MCF 10A (cell line): ENCODE results near the gene RCE1. TPM values are rescaled to one million over a fixed set of nuclear protein-coding genes. Genes with fewer than 3 reads are reported as not detected.

ENCODE experiments used
- BruUV-seq: library from RNA; stranded (reverse); fragments of 400-500 nt; replicated peaks from 2 replicates; lab custom pipeline; 2021; lab: Mats Ljungman, UMichigan
- CTCF ChIA-PET: fragments of 300-600 bp; sonication (Branson Sonifier 250); formaldehyde crosslinking; extraction: SDS; loops from one replicate; lab custom pipeline; 2021; ENCODE audit warnings: antibody characterized with exemption, inconsistent platforms; lab: Yijun Ruan, JAX
- POLR2A ChIA-PET: fragments of 300-600, 350-650 bp; sonication (Branson Sonifier 250); formaldehyde crosslinking; extraction: SDS; loops from one replicate; lab custom pipeline; 2020; ENCODE audit warnings: antibody characterized with exemption, inconsistent platforms; lab: Yijun Ruan, JAX
- DNase-seq: peaks from one replicate; pipeline ENCODE4 v3.0.0-alpha.2; 2018; ENCODE audit not compliant: unreplicated experiment
- H3K27ac Mint-ChIP-seq: one replicate; pipeline ENCODE4 v1.8.0; 2022; ENCODE audit warnings: mild to moderate bottlenecking, low read depth, mixed read lengths; ENCODE audit not compliant: unreplicated experiment
- H3K27me3 Mint-ChIP-seq: one replicate; pipeline ENCODE4 v1.8.0; 2022; ENCODE audit warnings: mixed read lengths; ENCODE audit not compliant: insufficient read depth, unreplicated experiment
- H3K36me3 Mint-ChIP-seq: one replicate; pipeline ENCODE4 v1.8.0; 2022; ENCODE audit warnings: mild to moderate bottlenecking, moderate library complexity, mixed read lengths; ENCODE audit not compliant: insufficient read depth, unreplicated experiment
- H3K4me1 Mint-ChIP-seq: one replicate; pipeline ENCODE4 v1.8.0; 2022; ENCODE audit warnings: mixed read lengths; ENCODE audit not compliant: insufficient read depth, unreplicated experiment
- H3K4me3 Mint-ChIP-seq: one replicate; pipeline ENCODE4 v1.8.0; 2022; ENCODE audit warnings: mild to moderate bottlenecking, moderate library complexity, mixed read lengths; ENCODE audit not compliant: unreplicated experiment
- H3K9me3 Mint-ChIP-seq: one replicate; pipeline ENCODE4 v1.8.0; 2022; ENCODE audit warnings: mixed read lengths; ENCODE audit not compliant: unreplicated experiment
- intact Hi-C: fragments of 100-400 bp; cut with micrococcal nuclease; formaldehyde crosslinking; loops from 2 replicates; pipeline ENCODE4 v1.14.1; 2022
- total RNA-seq: library from RNA; stranded (reverse); gene quantifications from 2 replicates; pipeline ENCODE4 v1.2.3, GENCODE V29; 2022
- TF ChIP-seq, protein P1 (sequence below): fragments of 200-600 bp; IDR thresholded peaks from one replicate; pipeline ENCODE4 v1.8.0; 2022; ENCODE audit warnings: antibody characterized with exemption, mild to moderate bottlenecking; ENCODE audit not compliant: unreplicated experiment

The RCE1 gene
- total RNA-seq, 1 experiment from 2014 or later = 23.3 TPM

GRCh38 chr11:66810576-66811185 lies 32.6 kb upstream of the RCE1 start:
- Mint-ChIP-seq H3K36me3 (peaks cover 47% of the 10 kb centered on the region), H3K4me3 (no peak overlapping the region), H3K27ac (no peak overlapping the region), H3K9me3 (no peaks in the 10 kb centered on the region), H3K4me1 (peaks cover 5% of the 10 kb centered on the region), H3K27me3 (no peaks in the 10 kb centered on the region)
- CTCF ChIA-PET = interaction anchor here (0.7 kb wide), 1 partner anchor 125 kb away, joined by 3 read pairs; no protein-coding TSS in a partner anchor
- TF ChIP-seq, protein P1, sequence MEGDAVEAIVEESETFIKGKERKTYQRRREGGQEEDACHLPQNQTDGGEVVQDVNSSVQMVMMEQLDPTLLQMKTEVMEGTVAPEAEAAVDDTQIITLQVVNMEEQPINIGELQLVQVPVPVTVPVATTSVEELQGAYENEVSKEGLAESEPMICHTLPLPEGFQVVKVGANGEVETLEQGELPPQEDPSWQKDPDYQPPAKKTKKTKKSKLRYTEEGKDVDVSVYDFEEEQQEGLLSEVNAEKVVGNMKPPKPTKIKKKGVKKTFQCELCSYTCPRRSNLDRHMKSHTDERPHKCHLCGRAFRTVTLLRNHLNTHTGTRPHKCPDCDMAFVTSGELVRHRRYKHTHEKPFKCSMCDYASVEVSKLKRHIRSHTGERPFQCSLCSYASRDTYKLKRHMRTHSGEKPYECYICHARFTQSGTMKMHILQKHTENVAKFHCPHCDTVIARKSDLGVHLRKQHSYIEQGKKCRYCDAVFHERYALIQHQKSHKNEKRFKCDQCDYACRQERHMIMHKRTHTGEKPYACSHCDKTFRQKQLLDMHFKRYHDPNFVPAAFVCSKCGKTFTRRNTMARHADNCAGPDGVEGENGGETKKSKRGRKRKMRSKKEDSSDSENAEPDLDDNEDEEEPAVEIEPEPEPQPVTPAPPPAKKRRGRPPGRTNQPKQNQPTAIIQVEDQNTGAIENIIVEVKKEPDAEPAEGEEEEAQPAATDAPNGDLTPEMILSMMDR = no peak
- no TSS peak for BruUV-seq
- no peak for DNase-seq
- intact Hi-C loops = loop anchor here (10.0 kb wide), 1 partner anchor 66 kb away; a partner anchor contains a TSS
- POLR2A ChIA-PET = interaction anchor here (0.6 to 1.4 kb wide), 3 partner anchors 42 to 331 kb away, joined by 3 to 4 read pairs (median 3); partner anchors contain the start of gene DPP3

GRCh38 chr11:66814678-66815077 lies 28.6 kb upstream of the RCE1 start:
- intact Hi-C loops = loop anchor here (5.0 to 10.0 kb wide), 2 partner anchors 70 to 122 kb away; a partner anchor contains a TSS
- TF ChIP-seq, protein P1 = no peak
- ChIA-PET POLR2A (interaction anchor here (0.6 to 1.6 kb wide), 4 partner anchors 14 to 466 kb away, joined by 3 to 7 read pairs (median 5); no protein-coding TSS in a partner anchor), CTCF (interaction anchor here (1.7 kb wide), 1 partner anchor 121 kb away, joined by 4 read pairs; no protein-coding TSS in a partner anchor)
- Mint-ChIP-seq H3K27me3 (no peaks in the 10 kb centered on the region), H3K4me3 (no peak overlapping the region), H3K9me3 (no peaks in the 10 kb centered on the region), H3K27ac (no peak overlapping the region), H3K36me3 (peaks cover 32% of the 10 kb centered on the region), H3K4me1 (peaks cover 7% of the 10 kb centered on the region)
- DNase-seq = no peak
- BruUV-seq = no TSS peak

DNA sequence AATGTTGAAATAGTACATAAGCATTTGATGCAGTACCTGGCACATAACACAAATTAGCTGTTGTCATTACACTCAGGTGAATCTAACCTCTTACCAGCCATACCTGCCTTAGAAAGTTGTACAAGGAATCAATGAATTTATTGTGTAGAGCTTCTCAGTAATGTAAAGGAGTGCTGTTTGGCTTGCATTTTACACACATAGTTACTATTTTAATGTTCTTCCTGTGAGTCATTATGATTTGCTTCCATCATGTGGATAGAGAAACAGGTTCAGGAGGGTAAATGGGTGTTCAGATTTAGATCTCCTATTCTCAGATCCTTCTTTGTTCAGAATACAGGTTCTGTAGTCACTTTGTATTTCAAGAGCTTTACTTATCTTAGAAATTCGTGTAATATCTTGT lies 27.6 kb upstream of the RCE1 start:
- POLR2A ChIA-PET = interaction anchor here (0.9 to 1.6 kb wide), 3 partner anchors 10 to 17 kb away, joined by 3 to 7 read pairs (median 3); no protein-coding TSS in a partner anchor
- Mint-ChIP-seq H3K27me3 (no peaks in the 10 kb centered on the region), H3K4me1 (peaks cover 7% of the 10 kb centered on the region), H3K4me3 (no peak overlapping the region), H3K36me3 (peaks cover 26% of the 10 kb centered on the region), H3K27ac (peak overlapping the region; percentile 63), H3K9me3 (no peaks in the 10 kb centered on the region)
- TF ChIP-seq, protein P1 = no peak
- DNase-seq = no peak
- CTCF ChIA-PET = interaction anchor here (0.6 kb wide), 2 partner anchors 17 to 120 kb away, joined by 3 read pairs; no protein-coding TSS in a partner anchor
- BruUV-seq = no TSS peak
- intact Hi-C loops = loop anchor here (5.0 to 10.0 kb wide), 2 partner anchors 71 to 123 kb away; a partner anchor contains a TSS
